Esophagus muscularis mucosa (tissue), 4 donors: Measurements from ENCODE around the gene SIRT4. TPM values are rescaled to one million over a fixed set of nuclear protein-coding genes. Genes with fewer than 3 reads are reported as not detected.

Experiments
- DNase-seq: peaks from one replicate; pipeline ENCODE4 v3.0.0-alpha.2; 2017; ENCODE audit errors: extremely low spot score
- H3K27ac ChIP-seq, 4 donors: fragments of 200-600 bp; sonication (generic); replicated peaks in 1 of 4; 1 replicate in 3 of 4; 2 replicates in 1 of 4; pipeline ENCODE4 v1.5.1; 2016 to 2019; ENCODE audit warnings: mild to moderate bottlenecking in 1 of 4
- H3K27me3 ChIP-seq, 4 donors: fragments of 200-600 bp; sonication (generic); one replicate each; pipeline versions ENCODE4 v1.5.1 to v1.6.0; 2016 to 2019
- H3K36me3 ChIP-seq, 4 donors: fragments of 200-600 bp; sonication (generic); one replicate each; pipeline ENCODE4 v1.5.1; 2016 to 2019
- H3K4me1 ChIP-seq, 4 donors: fragments of 200-600 bp; sonication (generic); one replicate each; pipeline ENCODE4 v1.5.1; 2016 to 2019
- H3K4me3 ChIP-seq, 4 donors: fragments of 200-600 bp; sonication (generic); 1 replicate in 2 of 4; 2 replicates in 2 of 4; pipeline ENCODE4 v1.5.1; 2016 to 2019; ENCODE audit warnings: mild to moderate bottlenecking in 4 of 4, moderate library complexity in 1 of 4
- H3K9me3 ChIP-seq, 4 donors: fragments of 200-600 bp; sonication (generic); 1 replicate in 3 of 4; 2 replicates in 1 of 4; pipeline ENCODE4 v1.5.1; 2016 to 2019
- EP300 ChIP-seq: sonication (generic); formaldehyde crosslinking; IDR thresholded peaks from one replicate; pipeline ENCODE4 v1.6.1; 2017; ENCODE audit warnings: antibody characterized with exemption
- POLR2A ChIP-seq: fragments of 450-650 bp; IDR thresholded peaks from one replicate; pipeline ENCODE4 v1.6.1; 2017; ENCODE audit warnings: antibody characterized with exemption, moderate library complexity, mild to moderate bottlenecking, low read depth
- POLR2AphosphoS5 ChIP-seq, 2 donors: sonication (generic); formaldehyde crosslinking; IDR thresholded peaks; one replicate each; pipeline ENCODE4 v1.6.1; 2017; ENCODE audit warnings: antibody characterized with exemption in 2 of 2
- WGBS: methylation state at CpG from one replicate; pipeline ENCODE4 v1.1.5; 2018; 5-methylcytosine and 5-hydroxymethylcytosine counted together
- intact Hi-C: fragments of 100-400 bp; cut with DNase I; formaldehyde crosslinking; loops from one replicate; pipeline ENCODE4 v1.15.1; 2023
- total RNA-seq, 4 donors: library from RNA; depleted of rRNA; stranded (reverse); fragments of >200 nt; gene quantifications; one replicate each; pipeline versions ENCODE4 v1.1.0 to v1.2.1, GENCODE V29; 2016
- TF ChIP-seq, protein P1 (sequence below), 3 experiments: fragments of 200-600 bp in 2 of 3; fragments of 450-650 bp in 1 of 3; sonication (generic) in 2 of 3; IDR thresholded peaks; one replicate each; pipeline ENCODE4 v1.5.1; 2017 to 2019; ENCODE audit warnings: antibody characterized with exemption in 3 of 3, mild to moderate bottlenecking in 2 of 3, moderate library complexity in 1 of 3

Gene SIRT4
- total RNA-seq, 4 donors from 2014 or later: 0.66 to 2.3 (median 2.1) TPM

DNA sequence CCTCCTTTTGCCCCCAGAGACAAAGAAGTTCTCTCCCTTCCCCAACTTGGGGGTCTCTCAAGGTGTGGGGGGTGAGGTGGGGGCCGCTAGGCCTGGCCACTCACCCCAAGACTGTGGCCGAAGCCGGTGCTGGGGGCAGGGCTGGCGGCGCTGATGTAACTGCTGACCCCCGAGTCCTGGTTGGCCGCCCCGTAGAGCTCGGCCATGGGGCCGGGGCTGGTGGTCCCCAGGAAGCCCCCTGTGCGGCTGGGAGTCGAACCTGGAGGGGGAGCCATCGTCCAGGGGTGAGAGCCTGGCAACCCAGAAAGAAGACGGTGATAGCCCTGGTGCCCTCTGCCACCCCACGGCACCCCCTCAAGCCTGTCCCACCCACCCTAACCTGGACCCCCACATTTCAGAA lies 43.9 kb downstream of the SIRT4 start:
- Histone ChIP-seq H3K27ac (no peak overlapping the region), H3K27me3 (peaks cover 0 to 12% (median 0%) of the 10 kb centered on the region in 4 donors), H3K4me3 (no peak overlapping the region), H3K4me1 (peaks cover 0 to 10% (median 3%) of the 10 kb centered on the region in 4 donors), H3K9me3 (no peaks in the 10 kb centered on the region), H3K36me3 (peaks cover 0 to 22% (median 0%) of the 10 kb centered on the region in 4 donors)
- intact Hi-C loops: no loop called here
- DNase-seq: no peak
- WGBS: 89% methylated on average over 12 of the region's 15 CpGs
- no peak for TF ChIP-seq POLR2AphosphoS5 (IDR thresholded peaks at IDR 0.05)
- no peak for TF ChIP-seq EP300
- TF ChIP-seq, protein P1, sequence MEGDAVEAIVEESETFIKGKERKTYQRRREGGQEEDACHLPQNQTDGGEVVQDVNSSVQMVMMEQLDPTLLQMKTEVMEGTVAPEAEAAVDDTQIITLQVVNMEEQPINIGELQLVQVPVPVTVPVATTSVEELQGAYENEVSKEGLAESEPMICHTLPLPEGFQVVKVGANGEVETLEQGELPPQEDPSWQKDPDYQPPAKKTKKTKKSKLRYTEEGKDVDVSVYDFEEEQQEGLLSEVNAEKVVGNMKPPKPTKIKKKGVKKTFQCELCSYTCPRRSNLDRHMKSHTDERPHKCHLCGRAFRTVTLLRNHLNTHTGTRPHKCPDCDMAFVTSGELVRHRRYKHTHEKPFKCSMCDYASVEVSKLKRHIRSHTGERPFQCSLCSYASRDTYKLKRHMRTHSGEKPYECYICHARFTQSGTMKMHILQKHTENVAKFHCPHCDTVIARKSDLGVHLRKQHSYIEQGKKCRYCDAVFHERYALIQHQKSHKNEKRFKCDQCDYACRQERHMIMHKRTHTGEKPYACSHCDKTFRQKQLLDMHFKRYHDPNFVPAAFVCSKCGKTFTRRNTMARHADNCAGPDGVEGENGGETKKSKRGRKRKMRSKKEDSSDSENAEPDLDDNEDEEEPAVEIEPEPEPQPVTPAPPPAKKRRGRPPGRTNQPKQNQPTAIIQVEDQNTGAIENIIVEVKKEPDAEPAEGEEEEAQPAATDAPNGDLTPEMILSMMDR (IDR thresholded peaks at IDR 0.05): no peak
- no peak for TF ChIP-seq POLR2A

DNA sequence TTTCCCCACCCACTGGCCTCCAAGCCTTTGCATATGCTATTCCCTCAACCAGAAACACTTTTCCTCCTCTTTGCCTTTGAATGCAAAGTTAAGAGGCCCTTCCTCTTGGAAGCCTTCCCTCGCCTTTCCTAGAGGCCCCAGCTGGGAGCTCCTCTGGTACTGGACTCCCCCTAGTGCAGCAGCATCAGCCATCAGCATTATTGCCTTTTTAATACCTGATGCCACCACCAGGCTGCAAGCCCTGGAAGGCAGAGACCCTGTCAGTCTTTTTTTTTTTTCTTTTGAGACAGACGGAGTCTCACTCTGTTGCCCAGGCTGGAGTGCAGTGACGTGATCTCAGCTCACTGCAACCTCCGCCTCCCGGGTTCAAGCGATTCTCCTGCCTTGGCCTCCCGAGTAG lies 44.6 kb downstream of the SIRT4 start:
- H3K4me1 ChIP-seq: peaks cover 0 to 13% (median 5%) of the 10 kb centered on the region in 4 donors
- no peak overlapping the region for H3K27ac ChIP-seq
- peaks cover 0 to 11% (median 0%) of the 10 kb centered on the region in 4 donors for H3K27me3 ChIP-seq
- H3K4me3 ChIP-seq: no peak overlapping the region
- TF ChIP-seq, protein P1 (IDR thresholded peaks at IDR 0.05): no peak
- TF ChIP-seq POLR2AphosphoS5 (IDR thresholded peaks at IDR 0.05) (no peak), POLR2A (no peak), EP300 (no peak)
- 95% methylated on average over 7 of the region's 7 CpGs for WGBS
- intact Hi-C loops: no loop called here
- H3K36me3 ChIP-seq: peaks cover 0 to 24% (median 0%) of the 10 kb centered on the region in 4 donors
- no peaks in the 10 kb centered on the region for H3K9me3 ChIP-seq
- DNase-seq: no peak

DNA sequence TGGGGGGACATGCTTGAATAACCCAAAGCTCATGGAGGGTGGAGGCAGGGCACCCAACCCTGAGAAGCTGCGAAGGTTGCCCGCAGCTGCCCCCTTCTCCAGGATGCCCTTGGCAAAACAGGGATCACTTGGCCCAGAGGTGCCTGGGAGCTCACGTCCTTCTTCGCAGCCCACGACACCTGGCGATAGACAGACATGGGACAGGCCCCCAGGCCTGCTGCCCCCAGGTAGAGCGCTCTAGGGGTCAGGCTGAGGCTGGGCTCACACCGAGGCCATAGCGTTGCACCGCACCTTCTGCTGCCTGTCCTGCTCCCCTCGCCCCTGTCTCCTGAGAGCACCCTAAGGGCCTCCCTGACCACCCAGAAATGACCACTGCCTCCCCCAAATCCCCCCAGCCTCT lies 45.6 kb downstream of the SIRT4 start:
- no peak overlapping the region for H3K4me3 ChIP-seq
- 98% methylated on average over 5 of the region's 11 CpGs for WGBS

DNA sequence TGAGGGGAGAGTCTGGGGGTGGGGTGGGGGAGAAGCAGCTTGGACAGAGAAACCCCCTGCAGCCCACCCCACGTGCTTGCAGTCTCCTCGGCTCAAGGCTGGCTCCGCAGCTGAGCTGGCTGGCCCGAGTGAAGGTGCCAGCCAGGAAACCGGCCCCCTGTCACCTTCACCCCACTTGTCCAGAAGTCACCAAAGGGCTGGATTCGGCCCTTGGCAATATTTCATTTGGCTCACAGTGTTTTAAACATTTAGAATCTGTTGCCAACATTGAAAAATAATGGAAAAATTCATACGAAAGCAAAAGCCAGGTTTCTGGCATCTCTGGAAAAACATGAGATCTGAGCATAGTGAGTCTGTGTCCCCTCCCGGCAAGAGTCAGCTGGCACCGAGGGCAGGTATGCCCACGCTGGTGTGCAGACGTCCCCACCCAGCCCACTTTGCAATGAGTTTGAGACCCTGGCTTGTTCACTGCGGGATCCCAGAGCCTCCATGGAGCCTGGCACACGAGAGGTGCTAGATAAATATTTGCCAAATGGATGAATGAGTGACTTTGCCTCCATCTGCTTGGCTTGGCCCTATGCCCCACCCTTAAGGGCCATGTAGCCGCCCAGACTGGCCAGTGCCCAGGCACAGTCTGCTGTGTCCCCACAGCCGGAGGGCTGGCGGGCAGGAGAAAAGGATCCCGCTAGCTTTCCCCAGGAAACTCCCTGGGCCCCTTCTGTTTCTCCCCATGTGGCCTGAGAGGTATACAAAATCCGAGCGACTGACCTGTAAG lies 48.6 kb downstream of the SIRT4 start:
- H3K27ac ChIP-seq: no peak overlapping the region
- no peak overlapping the region for H3K4me3 ChIP-seq
- no peaks in the 10 kb centered on the region for H3K9me3 ChIP-seq
- peaks cover 0 to 13% (median 5%) of the 10 kb centered on the region in 4 donors for H3K4me1 ChIP-seq
- WGBS: 70% methylated on average over 19 of the region's 19 CpGs
- intact Hi-C loops: no loop called here
- no peak for DNase-seq
- TF ChIP-seq POLR2A: no peak
- TF ChIP-seq POLR2AphosphoS5 (IDR thresholded peaks at IDR 0.05): no peak
- peaks cover 0 to 27% (median 0%) of the 10 kb centered on the region in 4 donors for H3K36me3 ChIP-seq
- peaks cover 0 to 4% (median 0%) of the 10 kb centered on the region in 4 donors for H3K27me3 ChIP-seq

More for the DNA sequence above, 45.6 kb downstream of the SIRT4 start:
- no peak for TF ChIP-seq POLR2A
- TF ChIP-seq POLR2AphosphoS5 (IDR thresholded peaks at IDR 0.05): no peak
- TF ChIP-seq, protein P1 (IDR thresholded peaks at IDR 0.05): no peak
- TF ChIP-seq EP300: no peak
- peaks cover 0 to 4% (median 0%) of the 10 kb centered on the region in 4 donors for H3K27me3 ChIP-seq
- intact Hi-C loops: no loop called here
- DNase-seq: no peak
- H3K9me3 ChIP-seq: no peaks in the 10 kb centered on the region
- peaks cover 0 to 24% (median 0%) of the 10 kb centered on the region in 4 donors for H3K36me3 ChIP-seq
- H3K4me1 ChIP-seq: peaks cover 0 to 13% (median 5%) of the 10 kb centered on the region in 4 donors
- no peak overlapping the region for H3K27ac ChIP-seq

DNA sequence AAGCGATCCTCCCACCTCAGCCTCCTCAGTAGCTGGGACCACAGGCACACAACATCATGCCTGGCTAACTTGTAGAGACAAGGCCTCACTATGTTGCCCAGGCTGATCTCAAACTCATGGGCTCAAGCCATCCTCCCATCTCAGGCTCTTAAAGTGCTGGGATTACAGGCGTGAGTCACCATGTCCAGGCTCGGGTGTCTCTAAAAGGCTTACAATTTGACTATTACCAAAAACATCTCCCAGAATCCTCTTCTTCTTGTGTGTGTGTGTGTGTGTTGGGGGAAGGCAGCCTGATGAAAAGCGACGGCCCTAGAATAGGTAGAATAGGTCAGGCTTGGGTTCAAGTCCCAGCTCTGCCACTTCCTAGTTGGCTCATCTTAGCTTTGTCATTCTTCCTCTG lies 50.0 kb downstream of the SIRT4 start:
- Histone ChIP-seq H3K27ac (no peak overlapping the region), H3K4me1 (peaks cover 0 to 17% (median 7%) of the 10 kb centered on the region in 4 donors), H3K9me3 (no peaks in the 10 kb centered on the region), H3K4me3 (no peak overlapping the region), H3K36me3 (peaks cover 0 to 27% (median 0%) of the 10 kb centered on the region in 4 donors), H3K27me3 (peaks cover 0 to 4% (median 0%) of the 10 kb centered on the region in 4 donors)
- no peak for DNase-seq
- TF ChIP-seq EP300 (no peak), POLR2AphosphoS5 (IDR thresholded peaks at IDR 0.05) (no peak), POLR2A (no peak)
- TF ChIP-seq, protein P1 (IDR thresholded peaks at IDR 0.05): no peak
- WGBS: 86% methylated on average over 5 of the region's 5 CpGs
- intact Hi-C loops: no loop called here
